IPS DF 4.7 (cell line): Measurements from ENCODE around the gene SUSD3.
"Not testable (repeated sequence)": the region's sequence is repeated elsewhere in the genome, so short reads cannot be mapped to it uniquely, and the experiment has no call there.

Source experiments
- DNase-seq: peaks from one replicate; pipeline ENCODE4 v3.0.0-alpha.2; 2013; ENCODE audit warnings: low spot score; ENCODE audit errors: extremely low read depth

SUSD3 gene

GRCh38 chr9:93058355-93059010 is at the start of gene SUSD3:
SUSD3 (plus strand) TSS chr9:93058701; CDS start chr9:93058743, 42 bp downstream.
- no peak for DNase-seq

- no peak for DNase-seq
These were observed 49.0 kb upstream of the SUSD3 start for GRCh38 chr9:93009337-93010015.

- no peak for DNase-seq
These were observed 48.4 kb upstream of the SUSD3 start for GRCh38 chr9:93010056-93010455.

- no peak for DNase-seq
These were observed 47.8 kb upstream of the SUSD3 start for GRCh38 chr9:93010704-93011103.

- no peak for DNase-seq
These were observed 47.4 kb upstream of the SUSD3 start for GRCh38 chr9:93011114-93011513.

- no peak for DNase-seq
These were observed 45.3 kb upstream of the SUSD3 start for GRCh38 chr9:93012963-93013855.

- DNase-seq: no peak
These were observed 44.5 kb upstream of the SUSD3 start for GRCh38 chr9:93013856-93014582.

- not testable (repeated sequence) for DNase-seq
These were observed 43.3 kb upstream of the SUSD3 start for GRCh38 chr9:93015190-93015589.

- DNase-seq: no peak
These were observed 40.9 kb upstream of the SUSD3 start for GRCh38 chr9:93017621-93018020.

- no peak for DNase-seq
These were observed 38.4 kb upstream of the SUSD3 start for GRCh38 chr9:93020151-93020550.

GRCh38 chr9:93020771-93021670 is 37.5 kb upstream of the SUSD3 start:
- DNase-seq: no peak

- no peak for DNase-seq
These were observed 36.4 kb upstream of the SUSD3 start for GRCh38 chr9:93022066-93022465.

- no peak for DNase-seq
These were observed 35.6 kb upstream of the SUSD3 start for GRCh38 chr9:93022721-93023520.

- DNase-seq: no peak
These were observed 35.0 kb upstream of the SUSD3 start for GRCh38 chr9:93023521-93023815.

GRCh38 chr9:93024646-93024910 is 33.9 kb upstream of the SUSD3 start:
- no peak for DNase-seq

- DNase-seq: no peak
These were observed 33.4 kb upstream of the SUSD3 start for GRCh38 chr9:93024986-93025630.

GRCh38 chr9:93025736-93026135 is 32.8 kb upstream of the SUSD3 start:
- DNase-seq: no peak

- DNase-seq: no peak
These were observed 31.9 kb upstream of the SUSD3 start for GRCh38 chr9:93026640-93027039.

GRCh38 chr9:93027750-93028149 is 30.8 kb upstream of the SUSD3 start:
- no peak for DNase-seq
